H9 (cell line): ENCODE data around the gene IAH1. TPM values are rescaled to one million over a fixed set of nuclear protein-coding genes. Genes with fewer than 3 reads are reported as not detected.

ENCODE experiments used
- DNase-seq: peaks from one replicate; pipeline ENCODE4 v3.0.0-alpha.2; 2017
- H2AFZ ChIP-seq: one replicate; pipeline ENCODE4 v1.6.1; 2013; ENCODE audit warnings: mild to moderate bottlenecking, low read length, control low read depth, moderate library complexity
- H2AK5ac ChIP-seq: 2 replicates; pipeline ENCODE4 v1.6.1; 2013; ENCODE audit warnings: low read length, control low read depth, mixed read lengths; ENCODE audit not compliant: insufficient read length
- H2BK120ac ChIP-seq: one replicate; pipeline ENCODE4 v1.6.1; 2013; ENCODE audit warnings: low read depth, mild to moderate bottlenecking, low read length, control low read depth, inconsistent platforms; ENCODE audit not compliant: poor library complexity, severe bottlenecking
- H2BK12ac ChIP-seq: 2 replicates; pipeline ENCODE4 v1.6.1; 2013; ENCODE audit warnings: low read length, control low read depth, mixed read lengths, low read depth; ENCODE audit not compliant: insufficient read length
- H2BK15ac ChIP-seq: 2 replicates; pipeline ENCODE4 v1.6.1; 2013; ENCODE audit warnings: low read depth, low read length, control low read depth
- H2BK20ac ChIP-seq: one replicate; pipeline ENCODE4 v1.6.1; 2013; ENCODE audit warnings: low read depth, mild to moderate bottlenecking, low read length, control low read depth, inconsistent platforms; ENCODE audit not compliant: poor library complexity, severe bottlenecking
- H2BK5ac ChIP-seq: 2 replicates; pipeline ENCODE4 v1.6.1; 2013; ENCODE audit warnings: low read length, control low read depth, mixed read lengths; ENCODE audit not compliant: insufficient read length
- H3K14ac ChIP-seq: 2 replicates; pipeline ENCODE4 v1.6.1; 2013; ENCODE audit warnings: low read length, control low read depth; ENCODE audit not compliant: insufficient read depth
- H3K18ac ChIP-seq: 2 replicates; pipeline ENCODE4 v1.6.1; 2013; ENCODE audit warnings: low read depth, mild to moderate bottlenecking, mixed read lengths, low read length, control low read depth; ENCODE audit not compliant: insufficient read length
- H3K23ac ChIP-seq: 2 replicates; pipeline ENCODE4 v1.6.1; 2013; ENCODE audit warnings: low read length, control low read depth, mixed read lengths, low read depth; ENCODE audit not compliant: insufficient read length
- H3K23me2 ChIP-seq: 2 replicates; pipeline ENCODE4 v1.6.1; 2013; ENCODE audit warnings: low read depth, mild to moderate bottlenecking, mixed read lengths, low read length, control low read depth; ENCODE audit not compliant: insufficient read length, poor library complexity, severe bottlenecking
- H3K27ac ChIP-seq: 2 replicates; pipeline ENCODE4 v1.5.1; 2013; ENCODE audit warnings: low read length, control low read depth, mixed read lengths, low read depth; ENCODE audit not compliant: insufficient read length
- H3K27me3 ChIP-seq: 2 replicates; pipeline ENCODE4 v1.6.1; 2013; ENCODE audit warnings: low read length, control low read depth, inconsistent platforms; ENCODE audit not compliant: insufficient read depth
- H3K4ac ChIP-seq: 2 replicates; pipeline ENCODE4 v1.6.1; 2013; ENCODE audit warnings: low read depth, mild to moderate bottlenecking, control low read depth, inconsistent platforms, low read length, moderate library complexity
- H3K4me1 ChIP-seq: 2 replicates; pipeline ENCODE4 v1.6.1; 2013; ENCODE audit warnings: low read length, control low read depth, inconsistent platforms; ENCODE audit not compliant: insufficient read depth
- H3K4me2 ChIP-seq: 2 replicates; pipeline ENCODE4 v1.6.1; 2013; ENCODE audit warnings: low read length, control low read depth, mixed read lengths; ENCODE audit not compliant: insufficient read length, insufficient read depth
- H3K56ac ChIP-seq: 2 replicates; pipeline ENCODE4 v1.6.1; 2013; ENCODE audit warnings: low read depth, mild to moderate bottlenecking, mixed read lengths, low read length, control low read depth; ENCODE audit not compliant: insufficient read length
- H3K79me1 ChIP-seq: 2 replicates; pipeline ENCODE4 v1.6.1; 2013; ENCODE audit warnings: low read depth, mild to moderate bottlenecking, moderate library complexity, low read length, control low read depth, inconsistent platforms; ENCODE audit not compliant: insufficient read depth, poor library complexity, severe bottlenecking
- H3K79me2 ChIP-seq: 2 replicates; pipeline ENCODE4 v1.6.1; 2013; ENCODE audit warnings: low read length, control low read depth, inconsistent platforms; ENCODE audit not compliant: insufficient read depth
- H3K9ac ChIP-seq: 2 replicates; pipeline ENCODE4 v1.6.1; 2013; ENCODE audit warnings: low read length, control low read depth, mixed read lengths; ENCODE audit not compliant: insufficient read length; ENCODE audit errors: extremely low read depth
- H3K9me3 ChIP-seq: one replicate; pipeline ENCODE4 v1.6.1; 2013; ENCODE audit warnings: low read depth, low read length, inconsistent platforms; ENCODE audit not compliant: control insufficient read depth
- H3T11ph ChIP-seq: one replicate; pipeline ENCODE4 v1.6.1; 2013; ENCODE audit warnings: mild to moderate bottlenecking, low read length, control low read depth, inconsistent platforms
- H4K20me1 ChIP-seq: one replicate; pipeline ENCODE4 v1.6.1; 2013; ENCODE audit not compliant: control insufficient read depth, insufficient read length, insufficient read depth
- H4K5ac ChIP-seq: 2 replicates; pipeline ENCODE4 v1.6.1; 2013; ENCODE audit warnings: low read depth, mild to moderate bottlenecking, mixed read lengths, low read length, control low read depth; ENCODE audit not compliant: insufficient read length
- H4K8ac ChIP-seq: replicated peaks from 2 replicates; pipeline ENCODE4 v1.6.1; 2013; ENCODE audit warnings: low read length, control low read depth, mixed read lengths, low read depth; ENCODE audit not compliant: insufficient read length
- H4K91ac ChIP-seq: 2 replicates; pipeline ENCODE4 v1.6.1; 2013; ENCODE audit warnings: low read depth, mild to moderate bottlenecking, moderate library complexity, mixed read lengths, low read length, control low read depth; ENCODE audit not compliant: insufficient read length
- H3K27ac Mint-ChIP-seq, 3 experiments: 2 replicates in 2 of 3; 3 replicates in 1 of 3; pipeline ENCODE4 v1.8.0; 2020 to 2021; ENCODE audit warnings: mixed read lengths in 3 of 3, mild to moderate bottlenecking in 1 of 3, moderate library complexity in 1 of 3
- H3K27me3 Mint-ChIP-seq: 2 replicates; pipeline ENCODE4 v1.8.0; 2021; ENCODE audit warnings: low read depth, mild to moderate bottlenecking, moderate library complexity, mixed read lengths
- H3K36me3 Mint-ChIP-seq, 3 experiments: 2 replicates in 2 of 3; 3 replicates in 1 of 3; pipeline ENCODE4 v1.8.0; 2020 to 2021; ENCODE audit warnings: low read depth in 3 of 3, mixed read lengths in 3 of 3; ENCODE audit not compliant: insufficient read depth in 1 of 3
- H3K4me1 Mint-ChIP-seq, 2 experiments: 2 replicates each; pipeline ENCODE4 v1.8.0; 2020; ENCODE audit warnings: mixed read lengths in 2 of 2
- H3K4me3 Mint-ChIP-seq, 2 experiments: 2 replicates in 1 of 2; 3 replicates in 1 of 2; pipeline ENCODE4 v1.8.0; 2020 to 2021; ENCODE audit warnings: mild to moderate bottlenecking in 2 of 2, mixed read lengths in 2 of 2, moderate library complexity in 1 of 2
- H3K9me3 Mint-ChIP-seq, 2 experiments: 2 replicates in 1 of 2; 3 replicates in 1 of 2; pipeline ENCODE4 v1.8.0; 2020; ENCODE audit warnings: mild to moderate bottlenecking in 2 of 2, mixed read lengths in 2 of 2, moderate library complexity in 1 of 2
- CTCF ChIP-seq: fragments of 200-600 bp; sonication (generic); conservative IDR thresholded peaks from 3 replicates; pipeline ENCODE4 v1.8.0; 2021; ENCODE audit warnings: antibody characterized with exemption, mild to moderate bottlenecking
- WGBS: extraction: QIAGEN DNeasy Blood & Tissue Kit; methylation state at CpG from one replicate; pipeline ENCODE4 v1.1.7; 2013; ENCODE audit warnings: missing lambda C conversion rate, low lambda C conversion rate, mixed read lengths; ENCODE audit not compliant: insufficient read length; ENCODE audit errors: extremely low coverage; 5-methylcytosine and 5-hydroxymethylcytosine counted together
- total RNA-seq: library from RNA; stranded (reverse); gene quantifications from 2 replicates; pipeline ENCODE4 v1.2.1, GENCODE V29; 2021

Gene IAH1
- total RNA-seq, 1 experiment from 2014 or later, result 25.6 TPM

GRCh38 chr2:9467687-9468086 is 6.7 kb upstream of the IAH1 start:
- Histone ChIP-seq H2BK15ac (no peak overlapping the region), H4K5ac (no peak overlapping the region), H2AFZ (no peak overlapping the region), H3K9ac (no peak overlapping the region), H3K14ac (no peak overlapping the region), H3K23me2 (no peaks in the 10 kb centered on the region), H3K4me1 (no peaks in the 10 kb centered on the region), H3K4ac (no peak overlapping the region), H4K8ac (no peak overlapping the region), H3K56ac (no peak overlapping the region), H3K79me1 (no peaks in the 10 kb centered on the region), H2BK12ac (no peak overlapping the region), H4K20me1 (no peaks in the 10 kb centered on the region), H3K79me2 (no peaks in the 10 kb centered on the region), H3K4me2 (no peak overlapping the region), H2BK5ac (no peak overlapping the region), H4K91ac (no peak overlapping the region), H3K27ac (no peak overlapping the region), H2BK20ac (no peak overlapping the region), H3K9me3 (no peaks in the 10 kb centered on the region), H3T11ph (no peak overlapping the region), H3K23ac (no peak overlapping the region), H2BK120ac (no peak overlapping the region), H3K18ac (no peak overlapping the region), H3K27me3 (no peaks in the 10 kb centered on the region), H2AK5ac (no peak overlapping the region)
- WGBS, result no CpG with 5 or more reads among the region's 10 CpGs
- Mint-ChIP-seq H3K4me1 (peaks cover 0 to 3% of the 10 kb centered on the region in 2 experiments; a peak in 1 of 4 replicates), H3K27me3 (no peaks in the 10 kb centered on the region), H3K27ac (no peak overlapping the region), H3K4me3 (no peak overlapping the region), H3K36me3 (peaks cover 12 to 52% (median 46%) of the 10 kb centered on the region in 3 experiments; a peak in 6 of 7 replicates), H3K9me3 (no peaks in the 10 kb centered on the region)
- TF ChIP-seq CTCF, result no peak
- DNase-seq, result no peak
